Fibroblast of lung (primary cell): ENCODE data around the gene TRIM68. TPM values are rescaled to one million over a fixed set of nuclear protein-coding genes. Genes with fewer than 3 reads are reported as not detected.

ENCODE experiments used
- DNase-seq, 2 donors: peaks; one replicate each; pipeline versions ENCODE4 v3.0.0 to v3.0.0-alpha.2; 2010; ENCODE audit warnings: low read depth in 2 of 2
- H2AFZ ChIP-seq: 2 replicates; pipeline ENCODE4 v1.5.1; 2012; ENCODE audit warnings: low read length, control low read depth, inconsistent platforms
- H3K27ac ChIP-seq: 2 replicates; pipeline ENCODE4 v1.5.1; 2011; ENCODE audit warnings: low read length, control low read depth; ENCODE audit not compliant: insufficient read depth
- H3K27me3 ChIP-seq: 2 replicates; pipeline ENCODE4 v1.5.1; 2011; ENCODE audit warnings: mild to moderate bottlenecking, low read length; ENCODE audit not compliant: control insufficient read depth, insufficient read depth
- H3K36me3 ChIP-seq: 2 replicates; pipeline ENCODE4 v1.5.1; 2011; ENCODE audit warnings: low read length; ENCODE audit not compliant: control insufficient read depth, insufficient read depth
- H3K4me1 ChIP-seq: 2 replicates; pipeline ENCODE4 v1.5.1; 2011; ENCODE audit warnings: low read length; ENCODE audit not compliant: control insufficient read depth, insufficient read depth; ENCODE audit errors: extremely low read depth
- H3K4me2 ChIP-seq: 2 replicates; pipeline ENCODE4 v1.5.1; 2011; ENCODE audit warnings: low read length, control low read depth; ENCODE audit not compliant: insufficient read depth; ENCODE audit errors: extremely low read depth
- H3K4me3 ChIP-seq, 4 experiments: fragments of 200-600 bp in 1 of 4; sonication (generic) in 1 of 4; replicated peaks in 1 of 4; 2 replicates each; pipeline ENCODE4 v1.5.1; 2011 to 2016; ENCODE audit warnings: low read length in 4 of 4, low read depth in 3 of 4, mild to moderate bottlenecking in 3 of 4, control low read depth in 2 of 4, inconsistent platforms in 1 of 4, mixed read lengths in 1 of 4; ENCODE audit not compliant: insufficient read depth in 1 of 4; ENCODE audit errors: control extremely low read depth in 1 of 4
- H3K79me2 ChIP-seq: 2 replicates; pipeline ENCODE4 v1.5.1; 2012; ENCODE audit warnings: mild to moderate bottlenecking, low read length, inconsistent platforms; ENCODE audit not compliant: control insufficient read depth, insufficient read depth
- H3K9ac ChIP-seq: 2 replicates; pipeline ENCODE4 v1.5.1; 2011; ENCODE audit warnings: mild to moderate bottlenecking, low read length, control low read depth; ENCODE audit not compliant: insufficient read depth
- H3K9me3 ChIP-seq: 2 replicates; pipeline ENCODE4 v1.5.1; 2012; ENCODE audit warnings: low read depth, low read length; ENCODE audit not compliant: control insufficient read depth, insufficient read depth
- H4K20me1 ChIP-seq: 2 replicates; pipeline ENCODE4 v1.5.1; 2011; ENCODE audit warnings: low read length; ENCODE audit not compliant: control insufficient read depth, insufficient read depth; ENCODE audit errors: extremely low read depth
- CTCF ChIP-seq, 2 donors: IDR thresholded peaks in 1 of 2; conservative IDR thresholded peaks in 1 of 2; 1 replicate in 1 of 2; 2 replicates in 1 of 2; pipeline ENCODE4 v1.5.1; 2011 to 2012; ENCODE audit warnings: low read length in 2 of 2, control low read depth in 1 of 2, inconsistent platforms in 1 of 2, low read depth in 1 of 2, mild to moderate bottlenecking in 1 of 2
- EZH2 ChIP-seq: IDR thresholded peaks from 2 replicates; pipeline ENCODE4 v1.5.1; 2012; ENCODE audit warnings: low read length, control low read depth, mild to moderate bottlenecking; ENCODE audit errors: missing control alignments
- polyA plus RNA-seq, 2 donors: library from polyadenylated mRNA; depleted of rRNA in 1 of 2; stranded (reverse) in 1 of 2; unstranded in 1 of 2; fragments of >200 nt; gene quantifications; 2 replicates each; pipeline ENCODE4 v1.2.1, GENCODE V29; 2011 to 2012; ENCODE audit warnings: missing spikeins in 1 of 2
- total RNA-seq: library from RNA; depleted of rRNA; stranded (reverse); fragments of >200 nt; gene quantifications from 2 replicates; pipeline ENCODE4 v1.2.1, GENCODE V29; 2014

The TRIM68 gene
- total and polyA plus RNA-seq, 2 donors (not counting 1 experiment from before 2014, with no cell fraction given) = 6.5 to 11.1 TPM

DNA sequence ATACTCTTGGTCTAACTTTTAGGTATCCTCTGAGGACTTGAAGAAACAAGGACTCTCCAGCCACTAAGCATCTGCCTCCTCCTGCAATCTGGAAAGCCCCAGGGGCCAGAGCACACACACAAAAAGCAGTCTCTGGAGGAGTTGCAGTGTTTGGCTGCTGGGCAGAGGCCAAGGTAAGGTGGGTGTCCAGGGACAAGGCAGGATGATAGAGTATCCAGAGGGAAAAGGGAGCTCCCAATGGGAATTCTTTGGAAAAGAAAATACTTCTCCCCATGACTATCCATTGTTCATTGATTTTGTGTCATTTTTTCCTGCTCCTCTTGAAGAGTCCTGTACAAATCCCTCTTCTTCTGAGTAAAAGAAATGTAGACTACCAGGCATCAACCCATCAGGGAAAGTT lies 26.6 kb downstream of the TRIM68 start, which contains the start of gene OR52I2:
Gene OR52I2 (plus strand): TSS at position 301 of the 400 bp plus-strand sequence.
- no peak within 1 kb of the TSS for H3K4me3 ChIP-seq
- H3K79me2 ChIP-seq = no peaks in the 10 kb centered on the region
- DNase-seq = no peak
- no peaks in the 10 kb centered on the region for H3K27me3 ChIP-seq
- no peak within 1 kb of the TSS for H3K27ac ChIP-seq
- no peaks in the 10 kb centered on the region for H3K4me1 ChIP-seq
- no peak within 1 kb of the TSS for H3K4me2 ChIP-seq
- no peak within 1 kb of the TSS for H3K9ac ChIP-seq
- no peak within 1 kb of the TSS for H2AFZ ChIP-seq
- H4K20me1 ChIP-seq = no peaks in the 10 kb centered on the region
- no peak for TF ChIP-seq EZH2
- TF ChIP-seq CTCF (conservative IDR thresholded peaks at IDR 0.05 in 1 of 2, IDR thresholded peaks at IDR 0.05 in 1 of 2; ENCODE audit: low read depth in 1 of 2, low read length in 2 of 2) = no peak
- no peaks in the 10 kb centered on the region for H3K9me3 ChIP-seq
- no peaks in the 10 kb centered on the region for H3K36me3 ChIP-seq

DNA sequence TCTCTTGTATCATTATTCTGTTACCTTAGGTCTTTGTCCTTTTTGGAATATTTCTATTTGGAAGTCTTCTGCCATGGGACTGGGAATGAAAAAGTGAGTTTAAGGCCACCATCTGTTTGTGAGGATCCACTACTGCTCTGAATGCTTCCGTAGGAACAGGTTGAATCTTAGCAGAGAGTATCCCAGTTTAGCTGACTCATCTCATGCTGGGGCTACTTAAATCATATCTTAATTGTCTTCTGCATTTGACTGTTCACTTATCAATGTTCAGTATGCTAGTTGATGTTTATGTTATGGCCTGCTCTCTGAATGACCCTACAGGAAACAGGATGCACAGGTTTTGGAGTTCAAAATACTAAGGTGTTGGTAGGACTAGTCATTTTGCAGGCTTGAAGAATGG lies 27.9 kb downstream of the TRIM68 start:
- Histone ChIP-seq H3K9ac (no peak overlapping the region), H3K36me3 (no peaks in the 10 kb centered on the region), H2AFZ (no peak overlapping the region), H3K79me2 (no peaks in the 10 kb centered on the region), H3K27me3 (no peaks in the 10 kb centered on the region), H3K4me3 (no peak overlapping the region), H3K27ac (no peak overlapping the region), H4K20me1 (no peaks in the 10 kb centered on the region), H3K4me2 (no peak overlapping the region), H3K9me3 (no peaks in the 10 kb centered on the region), H3K4me1 (no peaks in the 10 kb centered on the region)
- TF ChIP-seq EZH2 (no peak), CTCF (conservative IDR thresholded peaks at IDR 0.05 in 1 of 2, IDR thresholded peaks at IDR 0.05 in 1 of 2; ENCODE audit: low read depth in 1 of 2, low read length in 2 of 2) (no peak)
- no peak for DNase-seq

GRCh38 chr11:4578624-4579023 lies 29.4 kb downstream of the TRIM68 start:
- no peaks in the 10 kb centered on the region for H3K9me3 ChIP-seq
- no peak overlapping the region for H2AFZ ChIP-seq
- no peaks in the 10 kb centered on the region for H3K36me3 ChIP-seq
- H3K4me3 ChIP-seq = no peak overlapping the region
- no peaks in the 10 kb centered on the region for H3K4me1 ChIP-seq
- no peak overlapping the region for H3K27ac ChIP-seq
- no peak for TF ChIP-seq EZH2
- TF ChIP-seq CTCF (conservative IDR thresholded peaks at IDR 0.05 in 1 of 2, IDR thresholded peaks at IDR 0.05 in 1 of 2; ENCODE audit: low read depth in 1 of 2, low read length in 2 of 2) = no peak
- DNase-seq = no peak
- H4K20me1 ChIP-seq = no peaks in the 10 kb centered on the region
- no peaks in the 10 kb centered on the region for H3K27me3 ChIP-seq
- H3K79me2 ChIP-seq = no peaks in the 10 kb centered on the region
- no peak overlapping the region for H3K9ac ChIP-seq
- no peak overlapping the region for H3K4me2 ChIP-seq
